Measurements from ENCODE around the gene OMG. TPM values are rescaled to one million over a fixed set of nuclear protein-coding genes. Genes with fewer than 3 reads are reported as not detected.
A peak's percentile ranks its signal among the peaks of the same experiment; 100 is the strongest.
"Not testable (repeated sequence)": the region's sequence is repeated elsewhere in the genome, so short reads cannot be mapped to it uniquely, and the experiment has no call there.

OMG gene
- total RNA-seq, 1 experiment from 2014 or later: 0.50 TPM

DNA sequence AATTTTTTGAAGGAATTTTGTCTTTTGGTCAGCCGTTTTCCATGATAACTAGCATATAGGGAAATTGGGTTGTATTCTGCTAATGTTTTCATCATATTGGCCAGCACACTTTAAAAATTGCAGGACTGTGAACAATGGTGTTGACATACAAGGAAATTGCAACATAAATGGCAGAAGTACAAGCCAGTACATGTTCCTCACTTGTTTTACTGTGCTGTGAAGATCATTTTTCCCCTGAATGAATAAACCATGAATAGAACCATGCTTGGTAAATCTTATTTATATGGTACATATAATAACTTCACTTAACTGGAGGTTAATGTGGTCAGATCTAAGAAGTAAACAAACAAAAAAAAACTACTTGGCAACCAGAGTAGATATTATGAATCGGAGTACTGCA, 22.8 kb downstream of the OMG start:
- DNase-seq (ENCODE audit: low read depth, low spot score): peak; percentile 13
- in situ Hi-C loops (cut with HindIII; ENCODE audit: low pct_unique_long_range_greater_than_20kb, low sequenced_read_pairs): no loop called here

DNA sequence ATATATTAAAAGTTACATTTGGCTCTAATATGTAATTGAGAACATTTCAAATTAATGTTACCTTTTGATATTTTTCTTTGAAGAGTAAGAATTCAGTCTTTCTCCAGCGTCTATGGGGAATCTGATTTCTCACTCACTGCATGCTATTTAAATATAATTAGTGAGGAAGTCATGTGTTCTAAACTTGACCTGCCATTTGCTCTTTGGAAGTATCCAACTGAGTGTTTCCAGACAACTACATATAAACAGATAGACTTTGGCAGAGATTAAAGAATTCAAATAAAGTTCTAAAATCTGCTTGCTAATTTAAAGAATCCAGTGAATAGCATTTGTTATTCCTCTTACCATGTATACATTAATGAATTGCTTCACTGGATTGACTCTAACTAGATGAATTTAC, 23.5 kb downstream of the OMG start:
- in situ Hi-C loops (cut with HindIII; ENCODE audit: low pct_unique_long_range_greater_than_20kb, low sequenced_read_pairs): no loop called here
- no peak for DNase-seq (ENCODE audit: low read depth, low spot score)

DNA sequence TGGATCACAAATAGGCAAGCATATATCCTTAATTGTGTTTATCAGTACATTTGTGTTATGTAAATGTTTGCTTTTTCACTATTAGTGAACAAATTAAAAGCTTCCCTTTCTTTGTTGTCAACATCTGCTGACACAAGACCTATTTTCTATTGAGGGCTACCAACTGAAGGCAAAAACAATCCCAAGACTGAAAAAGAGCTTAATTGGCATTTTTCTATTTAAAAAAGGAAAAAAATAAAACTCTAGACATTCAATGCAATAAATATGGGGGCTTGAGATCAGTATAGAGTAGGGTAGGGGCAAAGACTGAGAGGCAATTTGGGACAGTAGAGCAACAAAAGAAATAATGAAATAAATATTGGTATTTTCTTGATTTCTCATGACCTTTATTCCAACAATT, 24.2 kb downstream of the OMG start:
- DNase-seq (ENCODE audit: low read depth, low spot score): no peak
- in situ Hi-C loops (cut with HindIII; ENCODE audit: low pct_unique_long_range_greater_than_20kb, low sequenced_read_pairs): no loop called here

DNA sequence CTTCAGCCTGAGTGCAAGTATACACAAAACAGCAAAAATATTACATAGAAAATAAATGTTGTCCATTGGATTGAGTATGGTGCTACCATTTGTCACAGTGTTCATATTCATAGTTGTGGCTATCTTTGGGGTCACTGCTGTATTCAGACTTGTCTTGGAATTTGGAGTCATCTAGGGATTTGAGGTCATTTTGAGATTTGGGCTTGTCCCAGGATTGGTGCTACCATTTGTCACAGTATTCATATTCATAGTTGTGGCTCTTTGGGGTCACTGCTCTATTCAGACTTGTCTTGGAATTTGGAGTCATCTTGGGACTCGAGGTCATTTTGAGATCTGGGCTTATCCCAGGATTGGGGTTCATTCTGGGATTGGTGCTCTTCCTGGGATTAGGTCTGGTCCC, 24.8 kb downstream of the OMG start:
- DNase-seq (ENCODE audit: low read depth, low spot score): no peak

DNA sequence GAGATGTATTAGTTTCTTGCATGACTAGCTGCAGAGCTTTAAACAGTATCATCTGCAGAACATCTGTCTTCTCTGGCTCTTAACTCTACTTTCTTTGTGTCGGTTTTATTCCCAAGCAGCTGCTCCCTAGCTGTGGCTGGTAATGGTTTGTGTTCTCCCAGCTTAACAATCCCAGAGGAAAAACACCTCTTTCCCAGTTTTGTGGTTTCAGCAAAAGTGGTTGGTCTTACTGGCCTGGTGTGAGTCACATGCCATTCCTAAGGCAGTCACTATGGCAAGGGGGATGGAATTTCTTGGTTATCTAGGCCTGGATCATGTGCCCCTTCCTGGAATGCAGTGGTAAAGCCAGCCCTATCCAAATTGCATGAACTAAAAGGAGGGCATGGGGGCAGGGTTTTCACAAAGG, 27.5 kb downstream of the OMG start:
- peak; percentile 97 for DNase-seq (ENCODE audit: low read depth, low spot score)
- in situ Hi-C loops (cut with HindIII; ENCODE audit: low pct_unique_long_range_greater_than_20kb, low sequenced_read_pairs): no loop called here

More for the DNA sequence above, 24.8 kb downstream of the OMG start:
- in situ Hi-C loops (cut with HindIII; ENCODE audit: low pct_unique_long_range_greater_than_20kb, low sequenced_read_pairs): no loop called here

DNA sequence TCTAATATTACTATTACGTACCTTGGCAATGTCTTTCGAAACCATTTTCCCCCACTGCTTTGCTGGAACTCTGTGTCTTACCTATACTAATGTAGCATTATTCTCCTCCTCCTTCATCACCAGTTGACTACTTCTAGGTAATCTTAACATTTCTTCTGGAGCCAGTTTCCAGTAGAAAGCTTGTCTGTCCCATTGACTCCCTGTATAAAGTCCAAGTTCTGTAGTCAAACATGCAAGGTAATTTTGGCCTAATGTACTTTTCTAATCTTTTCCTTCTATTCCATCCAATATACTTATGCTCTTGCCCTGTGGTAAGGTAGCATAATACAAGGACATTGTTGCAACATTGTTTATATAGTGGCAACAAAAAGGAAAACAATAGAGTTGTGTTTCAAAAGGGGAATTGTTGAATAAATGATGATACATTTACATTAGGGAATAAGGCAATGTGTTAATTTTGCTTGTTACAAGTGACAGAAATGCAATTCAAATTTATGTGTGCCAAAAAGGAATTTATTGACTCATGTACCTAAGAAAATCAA, 27.9 kb downstream of the OMG start:
- peak; percentile 4 for DNase-seq (ENCODE audit: low read depth, low spot score)
- in situ Hi-C loops (cut with HindIII; ENCODE audit: low pct_unique_long_range_greater_than_20kb, low sequenced_read_pairs): no loop called here

DNA sequence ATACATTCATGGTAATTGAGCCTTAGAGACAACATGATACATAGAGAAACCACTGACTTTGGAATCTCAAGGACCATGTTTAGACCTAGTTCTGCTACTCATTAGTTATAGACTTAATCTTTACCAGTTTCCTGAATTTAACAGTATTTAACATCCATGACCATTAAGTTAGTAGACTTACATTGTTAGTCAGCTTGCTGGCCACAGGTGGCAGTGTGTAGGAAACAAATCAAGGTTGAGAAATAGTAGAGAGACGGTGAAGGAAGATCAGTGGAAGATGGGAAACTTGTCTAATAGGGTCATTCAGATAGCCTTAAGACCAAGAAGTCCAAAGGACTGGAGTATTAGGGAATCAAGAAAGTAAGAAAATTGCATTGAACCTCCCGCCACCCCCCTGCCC, 31.0 kb downstream of the OMG start:
- in situ Hi-C loops (cut with HindIII; ENCODE audit: low pct_unique_long_range_greater_than_20kb, low sequenced_read_pairs): no loop called here
- peak; percentile 44 for DNase-seq (ENCODE audit: low read depth, low spot score)

DNA sequence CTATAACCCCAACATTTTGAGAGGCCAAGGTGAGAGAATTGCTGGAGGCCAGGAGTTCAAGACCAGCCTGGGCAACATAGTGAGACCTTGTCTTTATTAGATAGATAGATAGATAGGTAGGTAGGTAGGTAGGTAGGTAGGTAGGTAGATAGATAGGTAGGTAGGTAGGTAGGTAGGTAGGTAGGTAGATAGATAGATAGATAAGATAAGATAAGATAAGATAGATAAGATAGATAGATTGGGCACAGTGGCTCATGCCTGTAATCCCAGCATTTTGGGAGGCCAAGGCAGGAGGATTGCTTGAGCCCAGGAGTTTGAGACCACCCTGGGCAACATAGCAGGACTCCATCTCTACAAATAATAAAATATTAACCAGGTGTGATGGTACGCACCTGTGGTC, 34.1 kb downstream of the OMG start:
- in situ Hi-C loops (cut with HindIII; ENCODE audit: low pct_unique_long_range_greater_than_20kb, low sequenced_read_pairs); DNase-seq (ENCODE audit: low read depth, low spot score): not testable (repeated sequence)

DNA sequence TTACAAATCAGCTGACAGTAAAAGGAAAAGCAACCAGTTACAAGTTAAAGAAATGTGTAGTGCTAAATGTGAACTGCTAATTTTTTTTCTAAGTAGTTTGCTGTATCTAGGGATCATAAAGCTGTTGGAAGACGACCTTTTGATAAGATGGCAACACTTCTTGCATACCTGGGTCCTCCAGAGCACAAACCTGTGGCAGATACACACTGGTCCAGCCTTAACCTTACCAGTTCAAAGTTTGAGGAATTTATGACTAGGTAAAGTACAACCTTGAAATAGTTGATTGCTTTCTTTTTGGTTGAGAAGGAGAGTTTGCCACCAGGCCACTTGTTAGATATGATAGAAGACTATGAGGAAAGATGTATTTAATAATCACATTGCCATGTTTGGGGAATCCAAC, 35.4 kb downstream of the OMG start:
- in situ Hi-C loops (cut with HindIII; ENCODE audit: low pct_unique_long_range_greater_than_20kb, low sequenced_read_pairs): no loop called here
- DNase-seq (ENCODE audit: low read depth, low spot score): no peak

DNA sequence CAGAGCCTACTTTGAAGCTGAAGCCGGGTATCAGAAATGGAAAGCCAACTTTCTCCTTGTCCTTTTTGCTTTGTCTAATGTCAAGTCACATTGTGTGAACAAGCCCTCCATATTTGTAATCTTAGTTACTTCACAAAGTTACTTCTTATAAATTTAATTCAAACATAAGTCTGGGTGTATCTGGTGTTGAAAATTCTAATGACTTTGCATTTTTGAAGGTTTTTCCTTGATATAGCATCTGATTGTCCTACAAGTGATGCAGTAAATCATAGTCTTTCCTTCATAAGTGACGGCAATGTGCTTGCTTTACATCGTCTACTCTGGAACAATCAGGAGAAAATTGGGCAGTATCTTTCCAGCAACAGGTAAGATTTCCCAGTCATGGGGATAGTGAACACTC, 36.9 kb downstream of the OMG start:
- no peak for DNase-seq (ENCODE audit: low read depth, low spot score)
- in situ Hi-C loops (cut with HindIII; ENCODE audit: low pct_unique_long_range_greater_than_20kb, low sequenced_read_pairs): no loop called here

DNA sequence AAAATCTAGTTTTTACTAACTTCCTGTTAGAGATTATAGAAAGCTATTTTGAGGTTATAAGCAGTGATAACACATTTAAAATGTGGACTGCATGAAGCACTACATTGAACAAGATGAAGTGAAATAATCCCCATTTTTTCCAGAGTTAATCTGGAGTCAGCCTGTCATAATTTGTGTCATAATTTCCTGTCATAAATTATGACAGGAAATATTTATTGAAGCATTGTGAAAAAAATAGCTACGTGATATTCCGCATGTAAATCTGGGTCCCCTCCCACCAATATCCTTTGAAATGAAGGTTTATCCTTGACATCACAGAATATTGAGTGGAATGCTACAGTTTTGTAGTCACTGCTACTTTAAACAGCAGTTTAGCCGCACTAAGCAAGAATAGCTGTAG, 40.1 kb downstream of the OMG start:
- DNase-seq (ENCODE audit: low read depth, low spot score): no peak

DNA sequence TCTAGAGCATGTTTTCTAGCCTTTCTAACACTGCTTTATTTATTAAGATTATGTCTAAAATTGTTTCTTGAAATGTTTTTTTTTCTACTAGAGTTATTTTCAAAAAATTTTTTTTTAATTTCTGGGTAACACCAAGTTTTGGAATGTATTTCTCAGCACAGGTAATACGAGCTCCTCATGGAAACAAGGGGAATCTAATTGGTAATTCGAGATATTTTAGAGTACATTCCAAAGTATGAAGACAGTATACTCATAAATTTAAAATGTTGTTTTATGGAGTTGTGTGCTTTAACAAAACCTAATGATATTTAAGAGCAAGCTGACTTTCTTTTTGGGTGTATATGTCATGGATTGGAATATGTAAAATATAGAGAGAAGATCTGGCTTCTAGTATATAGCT, 42.4 kb downstream of the OMG start:
- in situ Hi-C loops (cut with HindIII; ENCODE audit: low pct_unique_long_range_greater_than_20kb, low sequenced_read_pairs): no loop called here

More for the DNA sequence above, 40.1 kb downstream of the OMG start:
- in situ Hi-C loops (cut with HindIII; ENCODE audit: low pct_unique_long_range_greater_than_20kb, low sequenced_read_pairs): no loop called here

DNA sequence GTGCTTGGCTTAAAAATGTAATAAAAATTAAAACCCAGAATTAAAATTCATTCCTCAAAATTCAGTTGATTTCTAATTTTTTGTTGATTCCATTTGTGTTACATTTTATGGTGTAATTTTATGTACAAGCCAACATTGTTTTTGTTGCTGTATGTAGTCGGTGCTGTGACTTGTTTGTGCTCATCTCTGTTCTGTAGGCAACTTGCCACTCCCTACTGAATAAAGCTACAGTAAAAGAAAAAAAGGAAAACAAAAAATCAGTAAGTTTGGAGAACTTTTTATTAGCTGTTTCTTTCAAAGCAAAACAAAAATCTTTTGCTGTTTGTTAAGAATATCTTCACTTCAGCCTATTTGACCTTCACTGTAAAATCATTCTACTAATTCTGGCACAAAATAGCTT, 44.3 kb downstream of the OMG start:
- in situ Hi-C loops (cut with HindIII; ENCODE audit: low pct_unique_long_range_greater_than_20kb, low sequenced_read_pairs): no loop called here
- no peak for DNase-seq (ENCODE audit: low read depth, low spot score)

More for the DNA sequence above, 42.4 kb downstream of the OMG start:
- no peak for DNase-seq (ENCODE audit: low read depth, low spot score)

DNA sequence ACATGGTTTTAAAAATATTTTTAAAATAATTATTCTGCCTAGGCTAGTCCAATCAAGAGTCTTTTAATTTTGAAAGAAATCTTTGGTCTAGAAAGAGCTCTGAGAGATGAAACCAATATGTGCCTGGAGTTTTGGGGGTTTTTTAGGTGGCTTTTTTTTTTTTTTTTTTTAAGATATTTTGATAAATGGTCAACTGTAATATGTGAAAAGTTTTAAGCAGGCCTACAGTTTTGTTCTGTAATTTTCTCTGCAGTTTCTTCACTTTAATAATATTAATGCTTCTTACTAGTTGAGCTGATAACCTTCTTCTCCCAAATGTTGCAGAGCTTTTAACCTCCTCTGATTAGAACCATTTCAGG, 45.1 kb downstream of the OMG start:
- in situ Hi-C loops (cut with HindIII; ENCODE audit: low pct_unique_long_range_greater_than_20kb, low sequenced_read_pairs): no loop called here
- no peak for DNase-seq (ENCODE audit: low read depth, low spot score)

DNA sequence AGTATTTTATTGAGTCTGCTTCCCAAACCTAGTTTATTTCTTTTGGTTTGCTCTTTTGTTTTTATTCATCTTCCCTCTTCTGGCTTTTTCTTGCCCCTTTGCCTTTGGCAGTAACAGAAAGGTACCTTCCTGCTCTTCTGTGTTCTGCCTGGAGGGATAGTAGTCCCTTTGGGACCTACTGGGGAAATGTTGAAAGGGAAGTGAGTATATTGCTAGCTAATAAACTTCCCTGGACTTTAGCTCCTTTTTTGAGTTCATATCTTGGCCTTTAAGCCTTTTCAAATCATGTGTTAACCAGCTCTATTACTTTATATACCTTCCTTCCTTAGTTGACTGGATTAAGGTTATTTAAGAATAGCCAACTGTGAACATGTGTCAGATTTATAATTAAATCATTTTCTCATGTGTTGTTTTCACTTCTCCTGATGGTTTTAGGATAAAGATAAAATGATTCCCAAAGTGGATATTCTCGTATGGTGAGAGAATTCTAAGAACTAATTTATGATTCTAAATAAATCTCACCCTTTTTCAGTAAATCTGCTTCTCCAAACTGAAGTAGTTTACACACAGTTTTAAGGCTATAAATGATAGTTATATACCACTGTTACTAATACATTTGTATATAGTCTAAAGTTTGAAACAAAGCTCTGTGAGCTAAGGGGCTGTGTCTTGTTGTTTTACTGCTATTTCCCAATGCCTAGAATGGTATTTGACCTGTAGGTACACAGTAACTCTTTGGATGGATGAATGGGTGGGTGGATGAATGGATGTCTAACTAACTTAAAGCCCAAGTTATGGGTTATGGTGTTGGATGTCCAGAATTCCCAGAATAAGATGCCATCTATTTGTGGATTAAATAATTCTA, 45.7 kb downstream of the OMG start:
- peak; percentile 31 for DNase-seq (ENCODE audit: low read depth, low spot score)
- in situ Hi-C loops (cut with HindIII; ENCODE audit: low pct_unique_long_range_greater_than_20kb, low sequenced_read_pairs): no loop called here

DNA sequence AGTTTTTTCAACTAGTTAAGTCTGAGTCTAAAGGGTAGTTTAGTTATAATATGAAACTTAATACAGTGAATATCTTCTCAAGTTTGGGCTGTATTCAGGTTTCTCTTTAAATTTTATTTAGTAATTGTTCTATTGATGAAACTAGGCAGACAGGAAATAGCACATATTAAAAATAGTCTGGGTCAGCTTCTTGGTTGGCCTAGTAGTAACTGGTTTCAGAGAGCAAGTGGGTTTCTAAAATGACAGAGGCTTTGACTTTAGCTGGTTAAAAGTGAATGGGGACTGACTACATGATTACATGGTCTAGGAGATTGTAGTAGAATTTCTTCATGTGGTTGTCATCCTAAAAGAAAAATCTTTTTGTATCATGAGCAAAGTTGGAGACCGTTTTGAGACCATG, 46.8 kb downstream of the OMG start:
- in situ Hi-C loops (cut with HindIII; ENCODE audit: low pct_unique_long_range_greater_than_20kb, low sequenced_read_pairs): no loop called here
- no peak for DNase-seq (ENCODE audit: low read depth, low spot score)

DNA sequence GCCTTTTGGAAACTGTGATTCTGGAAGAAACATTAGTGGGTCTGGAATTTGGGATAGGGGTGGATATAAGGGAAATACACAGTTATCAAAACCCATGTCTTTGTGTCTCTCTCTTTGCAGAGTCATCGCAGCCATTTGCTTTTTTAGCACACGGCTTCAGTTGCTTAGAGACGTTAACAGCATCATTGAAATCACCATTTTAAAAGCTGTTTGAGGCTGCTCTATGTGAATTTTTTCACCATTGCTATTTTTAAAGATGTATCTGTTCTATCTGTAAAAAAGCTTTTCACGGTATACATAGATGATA, 47.3 kb downstream of the OMG start:
- in situ Hi-C loops (cut with HindIII; ENCODE audit: low pct_unique_long_range_greater_than_20kb, low sequenced_read_pairs): no loop called here
- no peak for DNase-seq (ENCODE audit: low read depth, low spot score)

DNA sequence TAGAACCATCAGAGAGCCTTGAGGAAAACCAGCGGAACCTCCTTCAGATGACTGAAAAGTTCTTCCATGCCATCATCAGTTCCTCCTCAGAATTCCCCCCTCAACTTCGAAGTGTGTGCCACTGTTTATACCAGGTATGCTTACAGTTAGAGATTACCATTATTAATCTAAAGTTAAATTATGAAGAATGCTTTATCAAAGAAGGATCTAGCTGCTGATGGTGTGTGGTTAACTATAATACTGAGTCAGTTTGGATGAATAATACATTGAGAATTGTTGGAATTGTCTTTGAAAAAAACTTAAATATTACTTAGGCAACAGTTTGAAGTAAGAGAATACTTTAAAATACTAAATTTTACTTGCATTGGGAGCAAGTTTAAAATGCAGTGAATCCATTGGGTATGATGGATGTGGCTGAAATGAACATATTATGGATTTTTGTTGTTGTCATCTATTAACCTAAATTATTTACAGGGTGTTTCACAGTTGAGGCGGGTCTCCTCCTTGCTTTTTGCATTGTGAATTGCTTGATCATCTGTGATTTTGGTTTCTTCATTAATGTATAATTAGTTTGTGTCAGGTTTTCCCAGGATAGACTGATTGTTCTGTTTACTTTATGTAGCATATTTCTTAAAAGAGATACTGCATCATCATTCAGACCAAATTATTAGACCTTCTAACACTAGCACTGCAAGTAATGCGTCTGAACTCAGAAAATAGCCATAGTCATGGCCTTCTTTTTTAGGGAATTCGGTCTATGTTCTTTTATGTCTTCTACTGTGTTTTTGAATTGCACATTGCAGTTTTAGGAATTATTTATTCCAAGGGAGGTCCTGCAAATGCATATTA, 47.8 kb downstream of the OMG start:
- in situ Hi-C loops (cut with HindIII; ENCODE audit: low pct_unique_long_range_greater_than_20kb, low sequenced_read_pairs): no loop called here

More for the DNA sequence above, 47.8 kb downstream of the OMG start:
- DNase-seq (ENCODE audit: low read depth, low spot score): no peak
